ENCODE measurements around the gene RBKS.

DNA sequence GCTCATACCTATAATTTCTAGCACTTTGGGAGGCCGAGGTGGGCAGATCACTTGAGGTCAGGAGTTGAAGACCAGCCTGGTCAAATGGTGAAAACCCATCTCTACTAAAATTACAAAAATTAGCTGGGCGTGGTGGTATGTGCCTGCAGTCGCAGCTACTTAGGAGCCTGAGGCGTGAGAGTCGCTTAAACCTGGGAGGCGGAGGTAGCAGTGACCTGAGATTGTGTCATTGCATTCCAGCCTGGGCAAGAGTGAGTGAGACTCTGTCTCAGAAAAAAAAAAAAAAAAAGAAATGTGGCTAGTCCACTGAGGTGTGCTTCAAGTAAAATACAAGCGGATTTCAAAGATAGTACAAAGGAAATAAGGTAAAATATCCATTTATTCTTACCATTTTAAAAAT lies 46.2 kb downstream of the RBKS start:
- TF ChIP-seq EZH2 (IDR thresholded peaks at IDR 0.05; ENCODE audit: low read length, missing control alignments), result no peak
- TF ChIP-seq, protein P1, sequence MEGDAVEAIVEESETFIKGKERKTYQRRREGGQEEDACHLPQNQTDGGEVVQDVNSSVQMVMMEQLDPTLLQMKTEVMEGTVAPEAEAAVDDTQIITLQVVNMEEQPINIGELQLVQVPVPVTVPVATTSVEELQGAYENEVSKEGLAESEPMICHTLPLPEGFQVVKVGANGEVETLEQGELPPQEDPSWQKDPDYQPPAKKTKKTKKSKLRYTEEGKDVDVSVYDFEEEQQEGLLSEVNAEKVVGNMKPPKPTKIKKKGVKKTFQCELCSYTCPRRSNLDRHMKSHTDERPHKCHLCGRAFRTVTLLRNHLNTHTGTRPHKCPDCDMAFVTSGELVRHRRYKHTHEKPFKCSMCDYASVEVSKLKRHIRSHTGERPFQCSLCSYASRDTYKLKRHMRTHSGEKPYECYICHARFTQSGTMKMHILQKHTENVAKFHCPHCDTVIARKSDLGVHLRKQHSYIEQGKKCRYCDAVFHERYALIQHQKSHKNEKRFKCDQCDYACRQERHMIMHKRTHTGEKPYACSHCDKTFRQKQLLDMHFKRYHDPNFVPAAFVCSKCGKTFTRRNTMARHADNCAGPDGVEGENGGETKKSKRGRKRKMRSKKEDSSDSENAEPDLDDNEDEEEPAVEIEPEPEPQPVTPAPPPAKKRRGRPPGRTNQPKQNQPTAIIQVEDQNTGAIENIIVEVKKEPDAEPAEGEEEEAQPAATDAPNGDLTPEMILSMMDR (conservative IDR thresholded peaks at IDR 0.05 in 1 of 2, IDR thresholded peaks at IDR 0.05 in 1 of 2; ENCODE audit: low read depth in 1 of 2, low read length in 2 of 2), result no peak
